TTC549 (cell line): ENCODE data around the gene DENND1C.

Source experiments
- FAIRE-seq: peaks from 2 replicates; lab custom pipeline; 2012; peaks lifted over from hg19 to GRCh38; lab: Jason Lieb, UNC

The DENND1C gene

GRCh38 chr19:6423499-6424194 lies 57.9 kb downstream of the DENND1C start:
- FAIRE-seq, result no peak

- FAIRE-seq, result no peak
These were observed 60.2 kb downstream of the DENND1C start for GRCh38 chr19:6421075-6422014.

GRCh38 chr19:6418562-6418932 lies 63.0 kb downstream of the DENND1C start:
- no peak for FAIRE-seq

- no peak for FAIRE-seq
These were observed 63.6 kb downstream of the DENND1C start for GRCh38 chr19:6417713-6418561.
